ENCODE data around the gene CHD9.

CHD9 gene

GRCh38 chr16:53099318-53100130, 44.7 kb downstream of the CHD9 start (continued):
- TF ChIP-seq ZNF398 (tag by site-specific recombination; IDR thresholded peaks at IDR 0.05) (peak; percentile 98), IKZF3 (tag by site-specific recombination; IDR thresholded peaks at IDR 0.05) (peak; percentile 92), TRIM28 (IDR thresholded peaks at IDR 0.05; ENCODE audit: borderline replicate concordance, low read length) (0 out of 2 replicates have a peak, but pooled peaks have one; percentile 62), ZNF214 (tag by site-specific recombination; IDR thresholded peaks at IDR 0.05; ENCODE audit: borderline replicate concordance) (no peak), ZNF24 (tag by site-specific recombination; IDR thresholded peaks at IDR 0.05) (no peak), GLI4 (tag by site-specific recombination; IDR thresholded peaks at IDR 0.05) (no peak), ZNF585B (tag by site-specific recombination; IDR thresholded peaks at IDR 0.05) (no peak)

- Histone ChIP-seq H3K4me3 (ENCODE audit: low read depth, low read length) (peak overlapping the region; percentile 35), H3K36me3 (ENCODE audit: control insufficient read depth in 2 of 2, insufficient read depth in 1 of 2, low read length in 2 of 2) (no peaks in the 10 kb centered on the region), H3K4me1 (ENCODE audit: control insufficient read depth, insufficient read depth, low read length) (peaks cover 15% of the 10 kb centered on the region), H3K27ac (ENCODE audit: extremely low read depth, low read depth, low read length) (peak overlapping the region; percentile 84), H3K9me3 (ENCODE audit: control insufficient read depth, insufficient read depth, low read depth, low read length) (no peaks in the 10 kb centered on the region)
- ChIA-PET POLR2A (interaction anchor here (0.7 to 1.8 kb wide), 5 partner anchors 9 to 219 kb away, joined by 3 to 7 read pairs (median 4); partner anchors contain the start of gene CHD9), CTCF (interaction anchor here (0.6 to 1.5 kb wide), 2 partner anchors 45 to 51 kb away, joined by 4 to 6 read pairs; partner anchors contain the start of gene CHD9)
- no peak for TF ChIP-seq PBX3 (CRISPR knock-in tag; IDR thresholded peaks at IDR 0.05)
- peak; percentile 74 for TF ChIP-seq PRDM1 (tag by site-specific recombination; IDR thresholded peaks at IDR 0.05)
Measured at GRCh38 chr16:53100131-53100748, 45.4 kb downstream of the CHD9 start.

- Histone ChIP-seq H3K4me1 (ENCODE audit: control insufficient read depth, insufficient read depth, low read length) (peaks cover 15% of the 10 kb centered on the region), H3K9me3 (ENCODE audit: control insufficient read depth, insufficient read depth, low read depth, low read length) (no peaks in the 10 kb centered on the region), H3K36me3 (ENCODE audit: control insufficient read depth in 2 of 2, insufficient read depth in 1 of 2, low read length in 2 of 2) (no peaks in the 10 kb centered on the region), H3K4me3 (ENCODE audit: low read depth, low read length) (no peak overlapping the region), H3K27ac (ENCODE audit: extremely low read depth, low read depth, low read length) (no peak overlapping the region)
- ChIA-PET CTCF (interaction anchor here (1.5 kb wide), 1 partner anchor 46 kb away, joined by 4 read pairs; the partner anchor contains the start of gene CHD9), POLR2A (interaction anchor here (0.7 to 0.9 kb wide), 3 partner anchors 9 to 219 kb away, joined by 3 to 5 read pairs (median 4); partner anchors contain the start of gene CHD9)
- no peak for TF ChIP-seq ZNF473 (tag by site-specific recombination; IDR thresholded peaks at IDR 0.05)
- TF ChIP-seq ZNF175 (tag by site-specific recombination; IDR thresholded peaks at IDR 0.05) = no peak
- no peak for TF ChIP-seq KLF16 (tag by site-specific recombination; IDR thresholded peaks at IDR 0.05)
- TF ChIP-seq ZNF311 (tag by site-specific recombination; IDR thresholded peaks at IDR 0.05; ENCODE audit: borderline replicate concordance) = no peak
- TF ChIP-seq ZNF157 (tag by site-specific recombination; IDR thresholded peaks at IDR 0.05) = no peak
- TF ChIP-seq ZNF785 (tag by site-specific recombination; IDR thresholded peaks at IDR 0.05) = no peak
- no peak for TF ChIP-seq ZNF324 (tag by site-specific recombination; IDR thresholded peaks at IDR 0.05)
- TF ChIP-seq ATF2 (tag by site-specific recombination; IDR thresholded peaks at IDR 0.05; ENCODE audit: low read depth) = no peak
- no peak for TF ChIP-seq INSM2 (tag by site-specific recombination; IDR thresholded peaks at IDR 0.05)
- no peak for TF ChIP-seq ZNF391 (tag by site-specific recombination; IDR thresholded peaks at IDR 0.05; ENCODE audit: borderline replicate concordance, low read depth)
- TF ChIP-seq ZNF280D (tag by site-specific recombination; IDR thresholded peaks at IDR 0.05) = no peak
- no peak for TF ChIP-seq ZXDB (tag by site-specific recombination; IDR thresholded peaks at IDR 0.05)
- no peak for TF ChIP-seq MYNN (tag by site-specific recombination; IDR thresholded peaks at IDR 0.05; ENCODE audit: borderline replicate concordance)
Measured at GRCh38 chr16:53100889-53101288, 46.1 kb downstream of the CHD9 start.

Data from HEK293 (cell line).